ENCODE data around the gene ACKR2. TPM values are rescaled to one million over a fixed set of nuclear protein-coding genes. Genes with fewer than 3 reads are reported as not detected.

Gene ACKR2
- polyA plus RNA-seq, 1 donor from 2014 or later: not detected

- Histone ChIP-seq H3K9me3 (ENCODE audit: low read length) (no peaks in the 10 kb centered on the region), H3K36me3 (ENCODE audit: insufficient read depth, low read length) (no peaks in the 10 kb centered on the region), H3F3A (ENCODE audit: insufficient read depth, low read length, poor library complexity, severe bottlenecking) (no peaks in the 10 kb centered on the region), H3K79me2 (replicated peaks; ENCODE audit: insufficient read depth, low read length) (no peaks in the 10 kb centered on the region), H3K4me2 (ENCODE audit: low read length) (no peak overlapping the region), H3K27ac (ENCODE audit: low read length) (no peak overlapping the region), H2AFZ (ENCODE audit: low read depth, low read length) (no peak overlapping the region), H3K4me3 (ENCODE audit: low read length) (no peak overlapping the region), H3K9me2 (ENCODE audit: insufficient read depth, low read length) (no peaks in the 10 kb centered on the region), H3K9ac (ENCODE audit: low read length) (no peak overlapping the region), H4K20me1 (ENCODE audit: insufficient read depth) (no peaks in the 10 kb centered on the region), H3K27me3 (ENCODE audit: insufficient read depth, low read depth, low read length) (no peaks in the 10 kb centered on the region)
- no peak for TF ChIP-seq CTCF (IDR thresholded peaks at IDR 0.05; ENCODE audit: poor library complexity, severe bottlenecking)
- no peak for TF ChIP-seq MXI1 (conservative IDR thresholded peaks at IDR 0.05; ENCODE audit: poor library complexity, severe bottlenecking)
- no peak for TF ChIP-seq SMC3 (conservative IDR thresholded peaks at IDR 0.05; ENCODE audit: poor library complexity)
- TF ChIP-seq EP300 (conservative IDR thresholded peaks at IDR 0.05; ENCODE audit: poor library complexity, severe bottlenecking): no peak
- no peak for TF ChIP-seq POLR2AphosphoS5 (IDR thresholded peaks at IDR 0.05)
- no peak for TF ChIP-seq REST (IDR thresholded peaks at IDR 0.05; ENCODE audit: borderline replicate concordance)
- no peak for TF ChIP-seq TAF1 (IDR thresholded peaks at IDR 0.05; ENCODE audit: low read depth)
- TF ChIP-seq EZH2 (IDR thresholded peaks at IDR 0.05; ENCODE audit: borderline replicate concordance, insufficient read depth, low read length, poor library complexity, severe bottlenecking): no peak
- no peak for TF ChIP-seq RAD21 (conservative IDR thresholded peaks at IDR 0.05)
Measured at GRCh38 chr3:42841332-42841731, 32.1 kb downstream of the ACKR2 start.

- Histone ChIP-seq H3K4me3 (ENCODE audit: low read length) (no peak overlapping the region), H3K27ac (ENCODE audit: low read length) (no peak overlapping the region), H2AFZ (ENCODE audit: low read depth, low read length) (no peak overlapping the region), H3K9me2 (ENCODE audit: insufficient read depth, low read length) (no peaks in the 10 kb centered on the region), H3F3A (ENCODE audit: insufficient read depth, low read length, poor library complexity, severe bottlenecking) (no peaks in the 10 kb centered on the region), H3K36me3 (ENCODE audit: insufficient read depth, low read length) (no peaks in the 10 kb centered on the region), H3K27me3 (ENCODE audit: insufficient read depth, low read depth, low read length) (no peaks in the 10 kb centered on the region), H3K4me2 (ENCODE audit: low read length) (no peak overlapping the region), H4K20me1 (ENCODE audit: insufficient read depth) (no peaks in the 10 kb centered on the region), H3K9me3 (ENCODE audit: low read length) (no peaks in the 10 kb centered on the region), H3K79me2 (replicated peaks; ENCODE audit: insufficient read depth, low read length) (no peaks in the 10 kb centered on the region), H3K9ac (ENCODE audit: low read length) (no peak overlapping the region)
- TF ChIP-seq SMC3 (conservative IDR thresholded peaks at IDR 0.05; ENCODE audit: poor library complexity) (no peak), RAD21 (conservative IDR thresholded peaks at IDR 0.05) (no peak), CTCF (IDR thresholded peaks at IDR 0.05; ENCODE audit: poor library complexity, severe bottlenecking) (no peak), EP300 (conservative IDR thresholded peaks at IDR 0.05; ENCODE audit: poor library complexity, severe bottlenecking) (no peak), REST (IDR thresholded peaks at IDR 0.05; ENCODE audit: borderline replicate concordance) (no peak), POLR2AphosphoS5 (IDR thresholded peaks at IDR 0.05) (no peak), EZH2 (IDR thresholded peaks at IDR 0.05; ENCODE audit: borderline replicate concordance, insufficient read depth, low read length, poor library complexity, severe bottlenecking) (no peak), TAF1 (IDR thresholded peaks at IDR 0.05; ENCODE audit: low read depth) (no peak), MXI1 (conservative IDR thresholded peaks at IDR 0.05; ENCODE audit: poor library complexity, severe bottlenecking) (no peak)
Measured at GRCh38 chr3:42843713-42844411, 34.6 kb downstream of the ACKR2 start.

Data from neural cell (in vitro differentiated cells).